Vagina (tissue), 2 donors: ENCODE data around the gene SRP68.

ENCODE experiments used
- CTCF ChIP-seq, 3 experiments: fragments of 450-650 bp in 2 of 3; fragments of 200-600 bp in 1 of 3; sonication (generic) in 1 of 3; IDR thresholded peaks; one replicate each; pipeline ENCODE4 v1.5.1; 2017 to 2019; ENCODE audit warnings: antibody characterized with exemption in 3 of 3, mild to moderate bottlenecking in 2 of 3, moderate library complexity in 2 of 3
- POLR2A ChIP-seq, 2 donors: fragments of 450-650 bp; IDR thresholded peaks; one replicate each; pipeline ENCODE4 v1.6.1; 2017; ENCODE audit warnings: antibody characterized with exemption in 2 of 2, mild to moderate bottlenecking in 2 of 2, moderate library complexity in 2 of 2

GRCh38 chr17:76005263-76006149, 66.8 kb downstream of the SRP68 start:
- TF ChIP-seq CTCF (IDR thresholded peaks at IDR 0.05) (peak; percentile 47 to 78 (median 50)), POLR2A (IDR thresholded peaks at IDR 0.05) (no peak)
